GM21717 (cell line): ENCODE data around the gene PLEKHG5.
"Not testable (repeated sequence)": the region's sequence is repeated elsewhere in the genome, so short reads cannot be mapped to it uniquely, and the experiment has no call there.

ENCODE experiments used
- ATAC-seq: cut with Tn5 transposase; IDR thresholded peaks from one replicate; pipeline ENCODE4 v1.9.1; 2021; ENCODE audit warnings: mild to moderate bottlenecking, moderate library complexity; ENCODE audit not compliant: unreplicated experiment

The PLEKHG5 gene

DNA sequence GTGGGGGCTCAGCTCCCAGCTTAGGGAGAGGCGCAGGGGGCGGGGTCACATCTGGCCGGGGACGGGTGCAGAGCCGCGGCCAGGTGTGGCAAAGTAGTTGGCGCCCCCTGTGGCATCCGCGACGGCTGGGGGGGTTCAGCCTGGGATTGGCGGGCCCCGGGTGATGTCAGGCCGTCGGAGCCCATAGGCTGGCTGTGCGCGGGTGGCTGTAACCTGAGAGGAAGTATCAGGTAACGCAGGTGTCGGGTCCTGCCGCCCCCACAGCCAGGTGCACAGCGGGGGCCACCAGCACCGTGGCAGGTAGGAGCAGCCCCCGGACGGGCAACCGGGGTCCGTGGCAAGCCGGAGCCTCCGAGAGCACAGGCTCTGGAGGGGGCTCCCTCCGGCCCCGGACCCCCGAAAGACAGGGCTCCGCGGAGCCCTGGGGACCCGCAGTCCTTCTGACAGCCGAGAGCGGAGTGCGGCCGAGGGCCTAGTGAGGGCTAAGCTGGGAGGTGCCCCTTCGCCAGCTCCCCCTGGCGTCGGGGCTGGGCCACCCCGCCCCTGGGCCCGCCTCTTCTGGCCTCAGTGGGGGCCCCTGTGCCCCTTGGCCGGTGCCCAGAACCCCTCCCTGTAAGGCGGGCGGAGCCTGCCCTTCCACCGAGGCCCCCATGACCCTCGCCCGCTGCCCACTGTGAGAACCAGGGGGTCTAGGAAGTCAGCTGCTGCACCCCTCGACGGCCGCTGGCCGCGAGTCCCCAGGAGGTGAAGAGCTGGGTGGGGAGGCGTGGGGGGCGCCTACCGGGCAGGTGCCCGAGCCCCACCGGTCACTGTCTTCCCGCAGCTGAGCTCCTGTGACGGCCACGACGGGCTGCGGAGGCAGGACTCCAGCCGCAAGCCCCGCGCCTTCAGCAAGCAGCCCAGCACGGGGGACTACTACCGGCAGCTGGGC, 43.4 kb downstream of the PLEKHG5 start:
- no peak for ATAC-seq

GRCh38 chr1:6447016-6447817, 44.2 kb downstream of the PLEKHG5 start:
- no peak for ATAC-seq

- ATAC-seq, result no peak
These were observed 44.8 kb downstream of the PLEKHG5 start for GRCh38 chr1:6446665-6447015.

- ATAC-seq, result not testable (repeated sequence)
These were observed 45.5 kb downstream of the PLEKHG5 start for GRCh38 chr1:6445929-6446328.

DNA sequence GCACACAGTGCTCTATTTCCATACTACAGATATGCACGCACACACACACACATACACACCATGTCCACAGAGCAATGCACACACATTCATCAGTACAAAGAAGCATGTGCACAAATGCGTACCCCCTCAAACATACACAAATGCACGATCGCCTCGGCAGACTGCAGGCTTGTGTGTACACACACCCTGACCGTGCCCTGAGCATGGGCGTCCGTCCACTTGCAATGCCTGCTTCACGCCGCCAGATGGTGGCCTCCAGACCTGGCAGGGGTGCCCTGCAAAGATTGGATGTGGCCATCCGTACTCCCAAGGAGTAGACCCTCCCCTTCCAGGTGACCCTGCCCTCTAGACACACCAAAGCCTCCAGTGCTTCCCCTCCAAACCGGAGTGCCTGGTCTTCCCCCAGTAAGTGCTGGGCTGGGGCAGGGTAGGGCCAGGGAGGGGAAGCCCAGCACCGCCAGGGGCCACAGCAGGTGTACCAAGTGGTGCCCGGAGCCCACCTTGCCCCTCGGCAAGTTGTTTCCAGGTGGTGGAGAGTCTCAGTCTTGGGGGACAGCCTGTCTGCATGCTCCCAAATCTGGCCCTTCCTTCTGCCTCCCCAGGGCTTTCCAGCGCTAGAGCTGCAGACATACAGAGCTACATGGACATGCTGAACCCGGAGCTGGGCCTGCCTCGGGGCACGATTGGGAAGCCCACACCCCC, 46.3 kb downstream of the PLEKHG5 start:
- ATAC-seq, result no peak

DNA sequence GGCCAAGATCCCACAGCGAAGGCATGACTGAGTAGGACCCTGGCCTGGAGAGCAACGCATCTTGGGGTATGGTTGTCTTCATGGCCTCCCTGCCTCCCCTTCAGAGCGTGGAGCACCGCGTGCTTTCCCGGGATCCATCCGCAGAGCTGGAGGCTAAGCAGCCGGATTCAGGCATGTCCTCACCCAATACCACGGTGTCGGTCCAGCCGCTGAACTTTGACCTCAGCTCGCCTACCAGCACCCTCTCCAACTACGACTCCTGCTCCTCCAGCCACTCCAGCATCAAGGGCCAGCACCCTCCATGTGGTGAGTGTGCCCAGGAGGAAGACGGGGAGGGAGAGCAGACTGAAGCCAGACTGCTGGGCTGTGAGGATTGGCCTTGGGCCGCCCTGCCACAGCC, 47.1 kb downstream of the PLEKHG5 start:
- ATAC-seq, result no peak

GRCh38 chr1:6443339-6444115, 47.9 kb downstream of the PLEKHG5 start:
- no peak for ATAC-seq

DNA sequence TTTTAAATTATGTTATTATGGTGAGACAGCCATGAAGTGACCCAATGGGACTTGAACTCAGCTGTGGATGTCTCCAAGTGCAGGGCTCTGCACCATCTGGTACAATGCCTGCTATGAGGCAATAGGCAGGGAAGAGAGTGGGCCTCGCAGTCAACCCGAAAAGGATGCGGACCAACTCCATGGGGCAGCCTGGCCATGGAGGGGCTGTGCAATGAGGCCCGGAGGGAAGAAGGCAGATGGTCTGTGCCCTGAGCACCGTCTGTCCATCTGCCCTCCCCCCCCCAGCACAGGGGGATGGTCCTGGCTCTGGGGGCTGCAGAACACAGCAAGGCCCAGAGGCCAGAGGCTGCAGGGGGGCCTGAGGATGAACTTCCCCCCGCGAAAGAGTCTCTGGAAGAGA, 49.9 kb downstream of the PLEKHG5 start:
- ATAC-seq, result no peak

- ATAC-seq, result no peak
These were observed 51.0 kb downstream of the PLEKHG5 start for GRCh38 chr1:6440198-6441126.

DNA sequence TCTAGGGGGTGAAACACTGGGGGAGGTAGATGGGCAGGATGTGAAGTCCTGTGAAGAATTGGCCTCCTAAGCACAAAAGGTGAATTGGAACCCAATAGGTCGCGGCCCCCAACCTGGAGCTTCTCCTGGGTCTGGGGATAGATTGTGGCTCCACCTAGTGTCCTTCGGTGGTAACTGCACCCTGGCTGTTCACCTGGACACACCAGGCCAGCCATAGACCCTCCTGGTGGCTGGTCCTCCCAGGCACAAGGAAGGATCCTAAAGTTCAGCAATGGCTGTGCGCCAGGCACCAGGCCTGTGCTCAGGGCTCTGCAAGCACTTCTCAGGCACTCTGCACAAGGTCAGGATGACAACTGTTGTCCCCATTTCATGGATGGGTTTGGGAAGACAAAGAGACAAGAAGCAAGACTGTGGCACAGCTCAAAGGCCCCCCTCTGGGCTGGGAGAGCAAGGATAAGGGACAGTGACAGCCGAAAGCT, 53.4 kb downstream of the PLEKHG5 start:
- no peak for ATAC-seq

- not testable (repeated sequence) for ATAC-seq
These were observed 54.3 kb downstream of the PLEKHG5 start for GRCh38 chr1:6437012-6437700.

DNA sequence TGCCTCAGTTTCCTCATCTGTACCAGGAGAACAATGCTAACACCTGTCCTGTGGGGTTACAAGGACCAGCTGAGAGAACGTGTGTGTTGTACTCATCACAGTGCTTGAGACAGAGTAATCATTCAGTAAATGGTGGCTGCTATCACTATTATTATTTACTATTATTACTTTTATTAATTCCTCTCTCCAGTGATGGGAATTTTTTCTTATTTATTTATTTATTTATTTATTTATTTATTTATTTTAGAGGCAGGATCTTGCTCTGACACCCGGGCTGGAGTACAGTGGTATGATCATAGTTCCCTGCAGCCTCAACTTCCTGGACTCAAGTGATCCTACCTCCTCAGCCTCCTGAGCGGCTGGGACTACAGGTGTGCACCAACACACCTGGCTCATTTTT, 55.2 kb downstream of the PLEKHG5 start:
- ATAC-seq, result not testable (repeated sequence)

- no peak for ATAC-seq
These were observed 55.9 kb downstream of the PLEKHG5 start for GRCh38 chr1:6435547-6435946.

- ATAC-seq, result no peak
These were observed 56.3 kb downstream of the PLEKHG5 start for GRCh38 chr1:6435129-6435528.

DNA sequence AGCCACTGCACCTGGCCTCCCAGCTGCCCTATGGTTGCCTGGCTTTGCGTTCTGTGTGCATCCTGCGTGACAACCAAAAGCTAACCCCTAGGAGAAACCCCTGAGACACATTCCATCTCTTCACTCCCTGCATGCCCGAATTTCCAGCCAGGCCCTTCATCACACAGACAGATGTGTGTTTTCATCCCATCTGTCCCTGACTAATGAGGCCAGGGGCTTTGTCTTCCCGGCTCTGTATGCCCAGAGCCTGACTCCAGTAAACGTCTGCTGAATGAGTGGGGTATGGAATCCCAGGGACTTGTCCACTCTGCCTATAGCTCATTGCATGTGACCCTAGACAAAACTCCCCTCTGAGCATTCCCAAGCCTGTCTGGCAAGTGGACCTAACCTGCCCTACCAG, 57.3 kb downstream of the PLEKHG5 start:
- ATAC-seq, result no peak

GRCh38 chr1:6431645-6432579, 59.6 kb downstream of the PLEKHG5 start:
- ATAC-seq, result not testable (repeated sequence)

- ATAC-seq, result not testable (repeated sequence)
These were observed 61.6 kb downstream of the PLEKHG5 start for GRCh38 chr1:6429660-6430411.
